OCI-LY7 (cell line): ENCODE measurements around the gene TNFRSF8.

ENCODE experiments used
- EZH2phosphoT487 ChIP-seq: fragments of 200-600 bp; sonication (generic); IDR thresholded peaks from 2 replicates; pipeline ENCODE4 v1.6.1; 2018; ENCODE audit warnings: low read depth, borderline replicate concordance, mild to moderate bottlenecking, mixed run types, antibody characterized with exemption, low read length, moderate library complexity, mixed read lengths
- TF ChIP-seq, protein P1 (sequence below): fragments of 200-600 bp; sonication (generic); conservative IDR thresholded peaks from 2 replicates; pipeline ENCODE4 v1.5.1; 2014; ENCODE audit warnings: mild to moderate bottlenecking, antibody characterized with exemption, low read length, moderate library complexity, mixed read lengths

DNA sequence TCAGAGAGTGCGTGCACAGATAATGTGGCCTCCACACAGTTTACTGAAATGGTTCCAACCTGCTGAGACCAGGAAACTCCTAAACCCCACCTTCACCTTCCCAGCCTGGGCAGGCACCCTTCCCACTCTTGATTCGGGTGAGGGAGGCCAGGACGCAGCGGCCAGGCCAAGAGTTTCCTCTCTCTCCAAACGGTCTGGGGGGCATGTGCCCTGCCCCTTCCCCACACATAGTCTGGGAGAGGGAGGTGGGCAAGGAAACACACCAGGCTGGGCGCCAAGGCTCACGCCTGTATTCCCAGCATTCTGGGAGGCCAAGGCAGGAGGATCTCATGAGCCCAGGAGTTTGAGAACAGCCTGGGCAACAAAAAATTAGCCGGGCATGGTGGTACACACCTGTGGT, 9.6 kb downstream of the TNFRSF8 start:
- TF ChIP-seq, protein P1, sequence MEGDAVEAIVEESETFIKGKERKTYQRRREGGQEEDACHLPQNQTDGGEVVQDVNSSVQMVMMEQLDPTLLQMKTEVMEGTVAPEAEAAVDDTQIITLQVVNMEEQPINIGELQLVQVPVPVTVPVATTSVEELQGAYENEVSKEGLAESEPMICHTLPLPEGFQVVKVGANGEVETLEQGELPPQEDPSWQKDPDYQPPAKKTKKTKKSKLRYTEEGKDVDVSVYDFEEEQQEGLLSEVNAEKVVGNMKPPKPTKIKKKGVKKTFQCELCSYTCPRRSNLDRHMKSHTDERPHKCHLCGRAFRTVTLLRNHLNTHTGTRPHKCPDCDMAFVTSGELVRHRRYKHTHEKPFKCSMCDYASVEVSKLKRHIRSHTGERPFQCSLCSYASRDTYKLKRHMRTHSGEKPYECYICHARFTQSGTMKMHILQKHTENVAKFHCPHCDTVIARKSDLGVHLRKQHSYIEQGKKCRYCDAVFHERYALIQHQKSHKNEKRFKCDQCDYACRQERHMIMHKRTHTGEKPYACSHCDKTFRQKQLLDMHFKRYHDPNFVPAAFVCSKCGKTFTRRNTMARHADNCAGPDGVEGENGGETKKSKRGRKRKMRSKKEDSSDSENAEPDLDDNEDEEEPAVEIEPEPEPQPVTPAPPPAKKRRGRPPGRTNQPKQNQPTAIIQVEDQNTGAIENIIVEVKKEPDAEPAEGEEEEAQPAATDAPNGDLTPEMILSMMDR = no peak
- no peak for TF ChIP-seq EZH2phosphoT487
